Esophagus squamous epithelium (tissue), 4 donors: Measurements from ENCODE around the gene STAP1.

Source experiments
- CTCF ChIP-seq, 6 experiments: fragments of 450-650 bp in 4 of 6; fragments of 200-600 bp in 2 of 6; sonication (generic) in 2 of 6; IDR thresholded peaks; one replicate each; pipeline ENCODE4 v1.5.1; 2016 to 2019; ENCODE audit warnings: antibody characterized with exemption in 6 of 6, mild to moderate bottlenecking in 4 of 6, moderate library complexity in 4 of 6
- POLR2A ChIP-seq, 4 donors: fragments of 450-650 bp; IDR thresholded peaks; one replicate each; pipeline ENCODE4 v1.6.1; 2017; ENCODE audit warnings: antibody characterized with exemption in 4 of 4, mild to moderate bottlenecking in 4 of 4, moderate library complexity in 3 of 4

- no peak for TF ChIP-seq CTCF (IDR thresholded peaks at IDR 0.05)
- TF ChIP-seq POLR2A (IDR thresholded peaks at IDR 0.05), result no peak
Measured at GRCh38 chr4:67581913-67582312, 23.4 kb downstream of the STAP1 start.
